ENCODE results near the gene SLC16A8. TPM values are rescaled to one million over a fixed set of nuclear protein-coding genes. Genes with fewer than 3 reads are reported as not detected.

The SLC16A8 gene
- total and polyA plus RNA-seq, 9 of the 15 experiments (the other 6 are each of a cell fraction or from before 2014, with no cell fraction given) = not detected

- peak; percentile 87 for TF ChIP-seq L3MBTL2 (IDR thresholded peaks at IDR 0.05)
- peak; percentile 89 for TF ChIP-seq FOSL1 (tag; conservative IDR thresholded peaks at IDR 0.05)
- no peak for TF ChIP-seq SNIP1 (IDR thresholded peaks at IDR 0.05; ENCODE audit: low read depth)
- no peak for TF ChIP-seq ZNF253 (CRISPR knock-in tag; conservative IDR thresholded peaks at IDR 0.05)
- TF ChIP-seq, protein P1, sequence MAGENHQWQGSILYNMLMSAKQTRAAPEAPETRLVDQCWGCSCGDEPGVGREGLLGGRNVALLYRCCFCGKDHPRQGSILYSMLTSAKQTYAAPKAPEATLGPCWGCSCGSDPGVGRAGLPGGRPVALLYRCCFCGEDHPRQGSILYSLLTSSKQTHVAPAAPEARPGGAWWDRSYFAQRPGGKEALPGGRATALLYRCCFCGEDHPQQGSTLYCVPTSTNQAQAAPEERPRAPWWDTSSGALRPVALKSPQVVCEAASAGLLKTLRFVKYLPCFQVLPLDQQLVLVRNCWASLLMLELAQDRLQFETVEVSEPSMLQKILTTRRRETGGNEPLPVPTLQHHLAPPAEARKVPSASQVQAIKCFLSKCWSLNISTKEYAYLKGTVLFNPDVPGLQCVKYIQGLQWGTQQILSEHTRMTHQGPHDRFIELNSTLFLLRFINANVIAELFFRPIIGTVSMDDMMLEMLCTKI (IDR thresholded peaks at IDR 0.05; ENCODE audit: partially characterized antibody) = no peak
- 0 out of 2 replicates have a peak, but pooled peaks have one; percentile 8 for TF ChIP-seq SPI1 (IDR thresholded peaks at IDR 0.05; ENCODE audit: borderline replicate concordance, low read depth, low read length)
- no peak; the same call in 1 of the 2 replicates for TF ChIP-seq PML (IDR thresholded peaks at IDR 0.05; ENCODE audit: low read length)
- TF ChIP-seq HOXB6 (CRISPR knock-in tag; IDR thresholded peaks at IDR 0.05; ENCODE audit: borderline replicate concordance) = no peak
- TF ChIP-seq KDM5B (IDR thresholded peaks at IDR 0.05; ENCODE audit: insufficient replicate concordance, low read depth, low read length) = peak; percentile 21
- peak; percentile 59; the same call in 1 of the 2 replicates for TF ChIP-seq NBN (IDR thresholded peaks at IDR 0.05; ENCODE audit: low read depth)
- peak; percentile 23; the same call in 1 of the 2 replicates for TF ChIP-seq EP300 (IDR thresholded peaks at IDR 0.05; ENCODE audit: low read length)
- TF ChIP-seq, protein P2, sequence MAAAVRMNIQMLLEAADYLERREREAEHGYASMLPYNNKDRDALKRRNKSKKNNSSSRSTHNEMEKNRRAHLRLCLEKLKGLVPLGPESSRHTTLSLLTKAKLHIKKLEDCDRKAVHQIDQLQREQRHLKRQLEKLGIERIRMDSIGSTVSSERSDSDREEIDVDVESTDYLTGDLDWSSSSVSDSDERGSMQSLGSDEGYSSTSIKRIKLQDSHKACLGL (CRISPR knock-in tag; IDR thresholded peaks at IDR 0.05; ENCODE audit: borderline replicate concordance, poor library complexity, severe bottlenecking) = no peak
- TF ChIP-seq ZNF57 (CRISPR knock-in tag; IDR thresholded peaks at IDR 0.05) = no peak
- TF ChIP-seq TRIM24 (IDR thresholded peaks at IDR 0.05) = no peak; a peak in 1 of 4 replicates
- peak; percentile 95 for TF ChIP-seq PRDM10 (IDR thresholded peaks at IDR 0.05; ENCODE audit: partially characterized antibody)
- TF ChIP-seq BCOR (IDR thresholded peaks at IDR 0.05) = peak; percentile 96
- TF ChIP-seq PPARD (CRISPR knock-in tag; IDR thresholded peaks at IDR 0.05) = no peak
- TF ChIP-seq LARP7 (IDR thresholded peaks at IDR 0.05) = no peak
- TF ChIP-seq ZNF165 (CRISPR knock-in tag; IDR thresholded peaks at IDR 0.05; ENCODE audit: borderline replicate concordance) = no peak
- TF ChIP-seq, protein P3, sequence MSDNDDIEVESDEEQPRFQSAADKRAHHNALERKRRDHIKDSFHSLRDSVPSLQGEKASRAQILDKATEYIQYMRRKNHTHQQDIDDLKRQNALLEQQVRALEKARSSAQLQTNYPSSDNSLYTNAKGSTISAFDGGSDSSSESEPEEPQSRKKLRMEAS (CRISPR knock-in tag; IDR thresholded peaks at IDR 0.05) = peak; percentile 90
- TF ChIP-seq ILF3 (IDR thresholded peaks at IDR 0.05; ENCODE audit: borderline replicate concordance) = no peak
- TF ChIP-seq ZNF354B (CRISPR knock-in tag; IDR thresholded peaks at IDR 0.05) = no peak
- TF ChIP-seq ZBTB1 (CRISPR knock-in tag; IDR thresholded peaks at IDR 0.05; ENCODE audit: borderline replicate concordance, low read depth) = no peak
- TF ChIP-seq ZNF197 (CRISPR knock-in tag; IDR thresholded peaks at IDR 0.05; ENCODE audit: low read depth) = no peak
- TF ChIP-seq PHB2 (IDR thresholded peaks at IDR 0.05; ENCODE audit: low read depth) = no peak
- no peak for TF ChIP-seq CHD2 (IDR thresholded peaks at IDR 0.05; ENCODE audit: low read depth, low read length)
Measured at GRCh38 chr22:38034278-38034882, 49.6 kb downstream of the SLC16A8 start (continued).
